Measurements from ENCODE around the gene LNX2.

LNX2 gene

GRCh38 chr13:27662738-27663470 lies 42.6 kb upstream of the LNX2 start:
- DNase-seq (ENCODE audit: low spot score), result no peak
- Histone ChIP-seq H3K4me3 (no peak overlapping the region), H3K27ac (no peak overlapping the region)
- no peak for TF ChIP-seq CTCF (IDR thresholded peaks at IDR 0.05)

- no peak overlapping the region for H3K27ac ChIP-seq
- no peak for TF ChIP-seq CTCF (IDR thresholded peaks at IDR 0.05)
- H3K4me3 ChIP-seq, result no peak overlapping the region
- no peak for DNase-seq (ENCODE audit: low spot score)
Observed at GRCh38 chr13:27661017-27661416, 40.7 kb upstream of the LNX2 start.

- Histone ChIP-seq H3K27ac (no peak overlapping the region), H3K4me3 (no peak overlapping the region)
- DNase-seq (ENCODE audit: low spot score), result no peak
- no peak for TF ChIP-seq CTCF (IDR thresholded peaks at IDR 0.05)
Observed at GRCh38 chr13:27660511-27660910, 40.2 kb upstream of the LNX2 start.

- no peak overlapping the region for H3K27ac ChIP-seq
- no peak for TF ChIP-seq CTCF (IDR thresholded peaks at IDR 0.05)
- DNase-seq (ENCODE audit: low spot score), result no peak
- no peak overlapping the region for H3K4me3 ChIP-seq
Observed at GRCh38 chr13:27659145-27659865, 39.0 kb upstream of the LNX2 start.

GRCh38 chr13:27658546-27658945 lies 38.2 kb upstream of the LNX2 start:
- TF ChIP-seq CTCF (IDR thresholded peaks at IDR 0.05), result no peak
- Histone ChIP-seq H3K27ac (no peak overlapping the region), H3K4me3 (no peak overlapping the region)
- DNase-seq (ENCODE audit: low spot score), result no peak

GRCh38 chr13:27657724-27658123 lies 37.4 kb upstream of the LNX2 start:
- Histone ChIP-seq H3K27ac (no peak overlapping the region), H3K4me3 (no peak overlapping the region)
- no peak for DNase-seq (ENCODE audit: low spot score)
- no peak for TF ChIP-seq CTCF (IDR thresholded peaks at IDR 0.05)

GRCh38 chr13:27654816-27655215 lies 34.5 kb upstream of the LNX2 start:
- no peak for DNase-seq (ENCODE audit: low spot score)
- TF ChIP-seq CTCF (IDR thresholded peaks at IDR 0.05), result no peak
- Histone ChIP-seq H3K4me3 (no peak overlapping the region), H3K27ac (no peak overlapping the region)

Measured in coronary artery (tissue), 2 donors.